K562 (cell line): Measurements from ENCODE around the gene USP8. TPM values are rescaled to one million over a fixed set of nuclear protein-coding genes. Genes with fewer than 3 reads are reported as not detected.

ENCODE experiments used
- ATAC-seq: fragments of 200-7000 bp; cut with Tn5 transposase; 3 replicates; pipeline ENCODE4 v1.9.1; 2020; ENCODE audit warnings: moderate library complexity
- BruUV-seq: library from RNA; stranded (reverse); fragments of 400-500 nt; replicated peaks from 2 replicates; lab custom pipeline; 2021; lab: Mats Ljungman, UMichigan
- CTCF ChIA-PET: fragments of 300-600 bp; formaldehyde crosslinking; extraction: SDS; loops from one replicate; lab custom pipeline; 2021; ENCODE audit warnings: low intra/inter-chr PET ratio; lab: Yijun Ruan, JAX
- POLR2A ChIA-PET: fragments of 300-600, 350-650 bp; sonication (Branson Sonifier 250); formaldehyde crosslinking; extraction: SDS; loops from one replicate; lab custom pipeline; 2021; ENCODE audit warnings: antibody characterized with exemption, inconsistent platforms; lab: Yijun Ruan, JAX
- DNase-seq, 4 experiments: peaks; one replicate each; pipeline versions ENCODE4 v3.0.0 to v3.0.0-alpha.2; 2011 to 2018; ENCODE audit warnings: low spot score in 3 of 4, mixed read lengths in 3 of 4; ENCODE audit errors: extremely low read depth in 1 of 4
- FAIRE-seq: peaks from 2 replicates; lab custom pipeline; 2011; peaks lifted over from hg19 to GRCh38; lab: Jason Lieb, UNC
- H2AFZ ChIP-seq: 2 replicates; pipeline ENCODE4 v1.6.0; 2011; ENCODE audit warnings: low read depth, low read length, control low read depth, inconsistent platforms
- H3K27ac ChIP-seq: fragments of 200-600 bp; 3 replicates; pipeline ENCODE4 v1.8.0; 2011; ENCODE audit warnings: low read depth, mild to moderate bottlenecking, control low read depth, inconsistent platforms, low read length, moderate library complexity, mixed read lengths; ENCODE audit errors: extremely low read depth
- H3K27me3 ChIP-seq, 2 experiments: fragments of 300-600 bp in 1 of 2; 2 replicates in 1 of 2; 3 replicates in 1 of 2; pipeline versions ENCODE4 v1.6.0 to v1.8.0; 2011; ENCODE audit warnings: inconsistent platforms in 2 of 2, low read length in 2 of 2, mild to moderate bottlenecking in 1 of 2, mixed read lengths in 1 of 2, moderate library complexity in 1 of 2; ENCODE audit not compliant: control insufficient read depth in 2 of 2, insufficient read depth in 2 of 2
- H3K36me3 ChIP-seq: fragments of 300-600 bp; 3 replicates; pipeline ENCODE4 v1.8.0; 2011; ENCODE audit warnings: mild to moderate bottlenecking, low read length, inconsistent platforms; ENCODE audit not compliant: control insufficient read depth, insufficient read depth
- H3K4me1 ChIP-seq, 2 experiments: fragments of 200-600 bp in 1 of 2; replicated peaks in 1 of 2; 2 replicates in 1 of 2; 3 replicates in 1 of 2; pipeline versions ENCODE4 v1.5.1 to v1.8.0; 2011; ENCODE audit warnings: inconsistent platforms in 2 of 2, low read length in 2 of 2, mild to moderate bottlenecking in 1 of 2, mixed read lengths in 1 of 2, moderate library complexity in 1 of 2; ENCODE audit not compliant: control insufficient read depth in 2 of 2, insufficient read depth in 2 of 2
- H3K4me2 ChIP-seq: 2 replicates; pipeline ENCODE4 v1.6.1; 2011; ENCODE audit warnings: low read length, control low read depth, inconsistent platforms, mixed read lengths; ENCODE audit not compliant: insufficient read depth
- H3K4me3 ChIP-seq: fragments of 200-600 bp; sonication (generic), shearing (Covaris generic); 2 replicates; pipeline ENCODE4 v1.5.1; 2016; ENCODE audit warnings: control low read depth, inconsistent platforms
- H3K79me2 ChIP-seq: fragments of 200-600 bp; 3 replicates; pipeline ENCODE4 v1.8.0; 2011; ENCODE audit warnings: low read length, inconsistent platforms; ENCODE audit not compliant: control insufficient read depth, insufficient read depth
- H3K9ac ChIP-seq, 2 experiments: 2 replicates each; pipeline versions ENCODE4 v1.6.0 to v1.6.1; 2011; ENCODE audit warnings: low read depth in 2 of 2, low read length in 2 of 2, control low read depth in 1 of 2, inconsistent platforms in 1 of 2, mild to moderate bottlenecking in 1 of 2, mixed read lengths in 1 of 2; ENCODE audit not compliant: insufficient read depth in 1 of 2
- H3K9me1 ChIP-seq: one replicate; pipeline ENCODE4 v1.6.0; 2011; ENCODE audit warnings: inconsistent platforms, mild to moderate bottlenecking, low read length, moderate library complexity; ENCODE audit not compliant: control insufficient read depth, insufficient read depth
- H3K9me3 ChIP-seq: replicated peaks from 2 replicates; pipeline ENCODE4 v1.5.1; 2011; ENCODE audit warnings: low read depth, low read length, inconsistent platforms; ENCODE audit not compliant: control insufficient read depth, insufficient read depth
- H4K20me1 ChIP-seq: replicated peaks from 2 replicates; pipeline ENCODE4 v1.6.1; 2011; ENCODE audit warnings: low read length, inconsistent platforms, mixed read lengths; ENCODE audit not compliant: control insufficient read depth, insufficient read depth
- ARID1B ChIP-seq: fragments of 450-650 bp; IDR thresholded peaks from 2 replicates; pipeline ENCODE4 v1.6.1; 2016; ENCODE audit warnings: antibody characterized with exemption, mild to moderate bottlenecking, inconsistent platforms
- FIP1L1 ChIP-seq: fragments of 200-400 bp; formaldehyde crosslinking; IDR thresholded peaks from 2 replicates; pipeline ENCODE4 v1.6.1; 2018; ENCODE audit warnings: mild to moderate bottlenecking, low read depth, low read length; ENCODE audit not compliant: poor library complexity, severe bottlenecking
- FOXJ3 ChIP-seq: sonication (generic); formaldehyde crosslinking; IDR thresholded peaks from 2 replicates; pipeline ENCODE4 v1.4.0; 2020; ENCODE audit warnings: mild to moderate bottlenecking, missing genetic modification reagents
- HMGN3 ChIP-seq: IDR thresholded peaks from 2 replicates; pipeline ENCODE4 v1.6.1; 2011; ENCODE audit warnings: borderline replicate concordance, low read depth, mild to moderate bottlenecking, mixed read lengths, low read length; ENCODE audit not compliant: insufficient read length; ENCODE audit errors: extremely low read depth
- KAT7 ChIP-seq: sonication (generic); formaldehyde crosslinking; IDR thresholded peaks from 2 replicates; pipeline ENCODE4 v1.8.0; 2022; ENCODE audit warnings: missing genetic modification reagents, mild to moderate bottlenecking, borderline replicate concordance
- MTA2 ChIP-seq: fragments of 450-650 bp; IDR thresholded peaks from 2 replicates; pipeline ENCODE4 v1.6.1; 2016; ENCODE audit warnings: low read depth
- MYBL2 ChIP-seq, 2 experiments: fragments of 450-650 bp in 1 of 2; sonication (generic) in 1 of 2; formaldehyde crosslinking in 1 of 2; IDR thresholded peaks; 2 replicates each; pipeline versions ENCODE4 v1.6.1 to v1.8.1; 2017 to 2022; ENCODE audit warnings: borderline replicate concordance in 1 of 2, inconsistent platforms in 1 of 2, low read depth in 1 of 2, mild to moderate bottlenecking in 1 of 2, missing genetic modification reagents in 1 of 2, moderate library complexity in 1 of 2
- NFIX ChIP-seq: fragments of 250-450 bp; sonication (Bioruptor Pico); IDR thresholded peaks from 2 replicates; pipeline ENCODE4 v1.4.0; 2020; ENCODE audit warnings: low read depth, mild to moderate bottlenecking, moderate library complexity
- PCBP2 ChIP-seq: fragments of 200-400 bp; formaldehyde crosslinking; IDR thresholded peaks from 2 replicates; pipeline ENCODE4 v1.6.1; 2018; ENCODE audit warnings: low read length, low read depth, mild to moderate bottlenecking, moderate library complexity; ENCODE audit not compliant: poor library complexity, severe bottlenecking
- PRPF4 ChIP-seq: fragments of 200-400 bp; formaldehyde crosslinking; IDR thresholded peaks from one replicate; pipeline ENCODE4 v1.6.1; 2017; ENCODE audit warnings: low read length, low read depth, mild to moderate bottlenecking; ENCODE audit not compliant: insufficient read depth, poor library complexity, severe bottlenecking
- SMAD2 ChIP-seq: fragments of 150-350 bp; IDR thresholded peaks from 2 replicates; pipeline ENCODE4 v1.6.1; 2014; ENCODE audit warnings: low read depth, mild to moderate bottlenecking, low read length
- SMAD3 ChIP-seq: fragments of 450-650 bp; formaldehyde crosslinking; conservative IDR thresholded peaks from 2 replicates; pipeline ENCODE4 v1.4.0; 2020; ENCODE audit warnings: mild to moderate bottlenecking
- STAG1 ChIP-seq: sonication (generic); formaldehyde crosslinking; IDR thresholded peaks from 2 replicates; pipeline ENCODE4 v1.5.0; 2020; ENCODE audit warnings: missing genetic modification reagents, borderline replicate concordance
- TEAD4 ChIP-seq, 2 experiments: sonication (generic) in 1 of 2; formaldehyde crosslinking in 1 of 2; IDR thresholded peaks; 2 replicates each; pipeline versions ENCODE4 v1.6.1 to v1.8.0; 2012 to 2022; ENCODE audit warnings: borderline replicate concordance in 1 of 2, inconsistent platforms in 1 of 2, low read length in 1 of 2, mild to moderate bottlenecking in 1 of 2, missing genetic modification reagents in 1 of 2
- YBX1 ChIP-seq: fragments of 450-650 bp; IDR thresholded peaks from 2 replicates; pipeline ENCODE4 v1.7.1; 2016; ENCODE audit warnings: mild to moderate bottlenecking
- ZKSCAN3 ChIP-seq: fragments of 250-450 bp; sonication (Bioruptor Pico); IDR thresholded peaks from 2 replicates; pipeline ENCODE4 v1.4.0; 2020
- ZNF75A ChIP-seq: fragments of 450-650 bp; formaldehyde crosslinking; IDR thresholded peaks from 2 replicates; pipeline ENCODE4 v1.4.0; 2020; ENCODE audit warnings: mild to moderate bottlenecking
- WGBS: fragments of 100-300 bp; shearing (Covaris generic); methylation state at CpG from one replicate; pipeline ENCODE4 v1.1.6; 2016; ENCODE audit warnings: low coverage, mixed read lengths; ENCODE audit not compliant: insufficient coverage; ENCODE audit errors: missing lambda C conversion rate; 5-methylcytosine and 5-hydroxymethylcytosine counted together
- in situ Hi-C: fragments of 300-500 bp; cut with MboI; formaldehyde crosslinking; loops from 4 replicates; pipeline ENCODE4 v1.15.0; 2018; ENCODE audit warnings: inconsistent platforms, mixed read lengths
- intact Hi-C: fragments of 100-400 bp; cut with micrococcal nuclease; formaldehyde crosslinking; loops from 2 replicates; pipeline ENCODE4 v1.14.2; 2022
- polyA plus RNA-seq, 8 experiments: library from polyadenylated mRNA; depleted of rRNA in 4 of 8; stranded (reverse) in 5 of 8; unstranded in 3 of 8; fragments of >200 nt; fragmentation: Nextera tagmentation in 2 of 8; fragmentation: Illumina TruSeq in 1 of 8; extraction: Ambion mirVana in 2 of 8; extraction: Trizol in 1 of 8; gene quantifications; 2 replicates each; pipeline versions ENCODE4 v1.2.1 to v1.2.3, GENCODE V29; 2011 to 2014; ENCODE audit warnings: inconsistent platforms in 1 of 8, missing spikeins in 1 of 8
- total RNA-seq, 7 experiments: library from RNA; depleted of rRNA in 6 of 7; stranded (reverse); fragments of >200 nt in 6 of 7; fragmentation: Illumina TruSeq in 2 of 7; extraction: Trizol in 2 of 7; gene quantifications; 2 replicates each; pipeline versions ENCODE4 v1.2.1 to v1.2.3, GENCODE V29; 2011 to 2021; ENCODE audit warnings: low replicate concordance in 1 of 7
- TF ChIP-seq, protein P1 (sequence below), 3 experiments: IDR thresholded peaks in 2 of 3; conservative IDR thresholded peaks in 1 of 3; 2 replicates each; pipeline ENCODE4 v1.5.1; 2011 to 2012; ENCODE audit warnings: low read length in 3 of 3, mild to moderate bottlenecking in 3 of 3, control low read depth in 2 of 3, improper control_type of control experiment in 1 of 3, inconsistent platforms in 1 of 3, low read depth in 1 of 3, mixed read lengths in 1 of 3, moderate library complexity in 1 of 3; ENCODE audit not compliant: insufficient read depth in 2 of 3
- TF ChIP-seq, protein P2 (sequence below): sonication (generic); formaldehyde crosslinking; IDR thresholded peaks from 2 replicates; pipeline ENCODE4 v1.8.1; 2023; ENCODE audit warnings: mild to moderate bottlenecking, missing genetic modification reagents

The USP8 gene
- total and polyA plus RNA-seq, 9 of the 15 experiments (the other 6 are each of a cell fraction or from before 2014, with no cell fraction given) = 35.1 to 58.4 (median 46.1) TPM

DNA sequence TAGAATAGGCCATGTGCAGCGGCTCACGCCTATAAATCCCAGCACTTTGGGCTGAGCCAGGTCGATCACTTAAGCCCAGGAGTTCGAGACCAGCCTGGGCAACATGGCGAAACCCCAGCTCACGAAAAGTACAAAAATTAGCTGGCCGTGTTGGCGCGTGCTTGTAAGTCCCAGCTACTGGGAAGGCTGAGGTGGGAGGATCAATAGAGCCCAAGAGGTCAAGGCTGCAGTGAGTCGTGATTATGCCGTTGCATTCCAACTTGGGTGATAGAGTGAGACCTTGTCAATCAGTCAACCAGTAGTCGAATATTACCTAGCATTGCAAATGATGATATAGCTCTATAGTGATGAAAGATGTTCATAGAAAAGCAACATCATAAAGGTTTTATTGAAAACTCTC, 51.9 kb downstream of the USP8 start:
- DNase-seq = no peak
- intact Hi-C loops (no loop called here), in situ Hi-C loops (no loop called here)
- BruUV-seq = no TSS peak
- H3K27ac ChIP-seq = no peak overlapping the region; the same call in 2 of the 3 replicates
- H4K20me1 ChIP-seq = no peaks in the 10 kb centered on the region
- no peak overlapping the region for H3K9ac ChIP-seq
- no peak overlapping the region for H3K4me3 ChIP-seq
- no peaks in the 10 kb centered on the region for H3K79me2 ChIP-seq
- ATAC-seq = no peak
- no peak overlapping the region for H2AFZ ChIP-seq
- H3K9me1 ChIP-seq = no peaks in the 10 kb centered on the region
- H3K36me3 ChIP-seq = peaks cover 76% of the 10 kb centered on the region
- CTCF ChIA-PET = no interaction called here
- H3K9me3 ChIP-seq = no peaks in the 10 kb centered on the region
- 91% methylated on average over 12 of the region's 12 CpGs for WGBS
- no peak for FAIRE-seq
- H3K4me1 ChIP-seq = peaks cover 0 to 2% of the 10 kb centered on the region in 2 experiments; a peak in 2 of 5 replicates
- no peak overlapping the region for H3K4me2 ChIP-seq
- POLR2A ChIA-PET = interaction anchor here (0.8 to 1.0 kb wide), 2 partner anchors 9 to 13 kb away, joined by 3 read pairs; no protein-coding TSS in a partner anchor
- no peaks in the 10 kb centered on the region for H3K27me3 ChIP-seq
- TF ChIP-seq, protein P1, sequence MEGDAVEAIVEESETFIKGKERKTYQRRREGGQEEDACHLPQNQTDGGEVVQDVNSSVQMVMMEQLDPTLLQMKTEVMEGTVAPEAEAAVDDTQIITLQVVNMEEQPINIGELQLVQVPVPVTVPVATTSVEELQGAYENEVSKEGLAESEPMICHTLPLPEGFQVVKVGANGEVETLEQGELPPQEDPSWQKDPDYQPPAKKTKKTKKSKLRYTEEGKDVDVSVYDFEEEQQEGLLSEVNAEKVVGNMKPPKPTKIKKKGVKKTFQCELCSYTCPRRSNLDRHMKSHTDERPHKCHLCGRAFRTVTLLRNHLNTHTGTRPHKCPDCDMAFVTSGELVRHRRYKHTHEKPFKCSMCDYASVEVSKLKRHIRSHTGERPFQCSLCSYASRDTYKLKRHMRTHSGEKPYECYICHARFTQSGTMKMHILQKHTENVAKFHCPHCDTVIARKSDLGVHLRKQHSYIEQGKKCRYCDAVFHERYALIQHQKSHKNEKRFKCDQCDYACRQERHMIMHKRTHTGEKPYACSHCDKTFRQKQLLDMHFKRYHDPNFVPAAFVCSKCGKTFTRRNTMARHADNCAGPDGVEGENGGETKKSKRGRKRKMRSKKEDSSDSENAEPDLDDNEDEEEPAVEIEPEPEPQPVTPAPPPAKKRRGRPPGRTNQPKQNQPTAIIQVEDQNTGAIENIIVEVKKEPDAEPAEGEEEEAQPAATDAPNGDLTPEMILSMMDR (IDR thresholded peaks at IDR 0.05 in 2 of 3, conservative IDR thresholded peaks at IDR 0.05 in 1 of 3; ENCODE audit: insufficient read depth in 2 of 3, low read depth in 1 of 3, low read length in 3 of 3) = no peak
- no peak for TF ChIP-seq FIP1L1
- TF ChIP-seq KAT7 = no peak
- TF ChIP-seq PCBP2 = no peak
- TF ChIP-seq YBX1 = no peak
- TF ChIP-seq MYBL2 (IDR thresholded peaks at IDR 0.05; ENCODE audit: low read depth) = no peak
- no peak for TF ChIP-seq MYBL2 (CRISPR knock-in tag; IDR thresholded peaks at IDR 0.05; ENCODE audit: borderline replicate concordance)
- TF ChIP-seq, protein P2, sequence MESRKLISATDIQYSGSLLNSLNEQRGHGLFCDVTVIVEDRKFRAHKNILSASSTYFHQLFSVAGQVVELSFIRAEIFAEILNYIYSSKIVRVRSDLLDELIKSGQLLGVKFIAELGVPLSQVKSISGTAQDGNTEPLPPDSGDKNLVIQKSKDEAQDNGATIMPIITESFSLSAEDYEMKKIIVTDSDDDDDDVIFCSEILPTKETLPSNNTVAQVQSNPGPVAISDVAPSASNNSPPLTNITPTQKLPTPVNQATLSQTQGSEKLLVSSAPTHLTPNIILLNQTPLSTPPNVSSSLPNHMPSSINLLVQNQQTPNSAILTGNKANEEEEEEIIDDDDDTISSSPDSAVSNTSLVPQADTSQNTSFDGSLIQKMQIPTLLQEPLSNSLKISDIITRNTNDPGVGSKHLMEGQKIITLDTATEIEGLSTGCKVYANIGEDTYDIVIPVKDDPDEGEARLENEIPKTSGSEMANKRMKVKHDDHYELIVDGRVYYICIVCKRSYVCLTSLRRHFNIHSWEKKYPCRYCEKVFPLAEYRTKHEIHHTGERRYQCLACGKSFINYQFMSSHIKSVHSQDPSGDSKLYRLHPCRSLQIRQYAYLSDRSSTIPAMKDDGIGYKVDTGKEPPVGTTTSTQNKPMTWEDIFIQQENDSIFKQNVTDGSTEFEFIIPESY (CRISPR knock-in tag) = no peak
- no peak for TF ChIP-seq PRPF4
- no peak for TF ChIP-seq SMAD2
- TF ChIP-seq SMAD3 (CRISPR knock-in tag) = no peak
- no peak for TF ChIP-seq HMGN3
- TF ChIP-seq MTA2 = no peak
- no peak for TF ChIP-seq ARID1B
- TF ChIP-seq NFIX = no peak
- no peak for TF ChIP-seq FOXJ3
- no peak for TF ChIP-seq STAG1 (CRISPR knock-in tag)
- TF ChIP-seq ZNF75A (CRISPR knock-in tag) = no peak
- no peak for TF ChIP-seq ZKSCAN3 (CRISPR knock-in tag)
- TF ChIP-seq TEAD4 (IDR thresholded peaks at IDR 0.05; ENCODE audit: low read length) = no peak
- TF ChIP-seq TEAD4 (CRISPR knock-in tag; IDR thresholded peaks at IDR 0.05; ENCODE audit: borderline replicate concordance) = no peak
